CD14-positive monocyte (primary cell): Measurements from ENCODE around the gene PHLDB2. TPM values are rescaled to one million over a fixed set of nuclear protein-coding genes. Genes with fewer than 3 reads are reported as not detected.

Experiments
- DNase-seq, 3 donors: peaks; one replicate each; pipeline ENCODE4 v3.0.0-alpha.2; 2011 to 2022
- H2AFZ ChIP-seq: 2 replicates; pipeline ENCODE4 v1.6.0; 2012; ENCODE audit warnings: mild to moderate bottlenecking, low read depth, low read length, inconsistent platforms; ENCODE audit not compliant: insufficient read depth, poor library complexity, severe bottlenecking
- H3K27ac ChIP-seq, 2 donors: 1 replicate in 1 of 2; 2 replicates in 1 of 2; pipeline ENCODE4 v1.5.1; 2012 to 2013; ENCODE audit warnings: low read length in 2 of 2, control low read depth in 1 of 2, inconsistent platforms in 1 of 2, low read depth in 1 of 2, mild to moderate bottlenecking in 1 of 2
- H3K27me3 ChIP-seq, 2 donors: one replicate each; pipeline versions ENCODE4 v1.6.0 to v1.6.1; 2011 to 2013; ENCODE audit warnings: low read length in 2 of 2; ENCODE audit not compliant: control insufficient read depth in 2 of 2, insufficient read depth in 2 of 2
- H3K36me3 ChIP-seq, 2 donors: replicated peaks in 1 of 2; 1 replicate in 1 of 2; 2 replicates in 1 of 2; pipeline versions ENCODE4 v1.5.1 to v1.6.1; 2012 to 2013; ENCODE audit warnings: low read length in 2 of 2, control low read depth in 1 of 2, inconsistent platforms in 1 of 2, mild to moderate bottlenecking in 1 of 2; ENCODE audit not compliant: insufficient read depth in 2 of 2, control insufficient read depth in 1 of 2
- H3K4me1 ChIP-seq, 2 donors: 1 replicate in 1 of 2; 2 replicates in 1 of 2; pipeline versions ENCODE4 v1.5.1 to v1.6.1; 2012 to 2013; ENCODE audit warnings: low read length in 2 of 2, control low read depth in 1 of 2, inconsistent platforms in 1 of 2, mild to moderate bottlenecking in 1 of 2, moderate library complexity in 1 of 2; ENCODE audit not compliant: insufficient read depth in 2 of 2, control insufficient read depth in 1 of 2
- H3K4me2 ChIP-seq: replicated peaks from 2 replicates; pipeline ENCODE3; 2012; ENCODE audit warnings: low read length, moderate library complexity, mild to moderate bottlenecking; ENCODE audit not compliant: poor library complexity, severe bottlenecking; ENCODE audit errors: extremely low read depth
- H3K4me3 ChIP-seq, 3 experiments: fragments of 200-600 bp in 1 of 3; sonication (generic) in 1 of 3; replicated peaks in 1 of 3; 1 replicate in 2 of 3; 2 replicates in 1 of 3; pipeline ENCODE4 v1.5.1; 2011 to 2013; ENCODE audit warnings: low read length in 3 of 3, mild to moderate bottlenecking in 3 of 3, control low read depth in 2 of 3, low read depth in 2 of 3, inconsistent platforms in 1 of 3, moderate library complexity in 1 of 3
- H3K79me2 ChIP-seq: 2 replicates; pipeline ENCODE4 v1.6.0; 2012; ENCODE audit warnings: mild to moderate bottlenecking, control low read depth, inconsistent platforms, low read length, moderate library complexity; ENCODE audit not compliant: insufficient read depth
- H3K9ac ChIP-seq: 2 replicates; pipeline ENCODE4 v1.6.0; 2017; ENCODE audit warnings: low read length, mild to moderate bottlenecking; ENCODE audit not compliant: insufficient read depth, poor library complexity, severe bottlenecking
- H3K9me3 ChIP-seq, 2 donors: replicated peaks in 1 of 2; 1 replicate in 1 of 2; 2 replicates in 1 of 2; pipeline versions ENCODE4 v1.5.1 to v1.6.1; 2012 to 2013; ENCODE audit warnings: low read length in 2 of 2, control low read depth in 1 of 2; ENCODE audit not compliant: control insufficient read depth in 1 of 2, insufficient read depth in 1 of 2
- H4K20me1 ChIP-seq: 2 replicates; pipeline ENCODE4 v1.6.0; 2012; ENCODE audit warnings: mild to moderate bottlenecking, low read length, control low read depth, moderate library complexity; ENCODE audit not compliant: insufficient read depth
- H3K27ac Mint-ChIP-seq, 7 donors: one replicate each; pipeline ENCODE4 v1.8.0; 2020; ENCODE audit warnings: mild to moderate bottlenecking in 7 of 7, mixed read lengths in 7 of 7, moderate library complexity in 6 of 7, inconsistent platforms in 2 of 7
- H3K27me3 Mint-ChIP-seq, 3 donors: one replicate each; pipeline ENCODE4 v1.8.0; 2021 to 2022; ENCODE audit warnings: low read depth in 3 of 3, mild to moderate bottlenecking in 3 of 3, mixed read lengths in 3 of 3, moderate library complexity in 3 of 3, inconsistent platforms in 1 of 3
- H3K36me3 Mint-ChIP-seq, 2 donors: one replicate each; pipeline ENCODE4 v1.8.0; 2020; ENCODE audit warnings: mixed read lengths in 2 of 2, inconsistent platforms in 1 of 2, mild to moderate bottlenecking in 1 of 2
- H3K4me1 Mint-ChIP-seq: one replicate; pipeline ENCODE4 v1.8.0; 2020; ENCODE audit warnings: mild to moderate bottlenecking, mixed read lengths
- H3K4me3 Mint-ChIP-seq, 2 donors: one replicate each; pipeline ENCODE4 v1.8.0; 2020; ENCODE audit warnings: mild to moderate bottlenecking in 2 of 2, mixed read lengths in 2 of 2, moderate library complexity in 1 of 2
- H3K9me3 Mint-ChIP-seq, 7 donors: one replicate each; pipeline ENCODE4 v1.8.0; 2020 to 2022; ENCODE audit warnings: mixed read lengths in 7 of 7, mild to moderate bottlenecking in 6 of 7, moderate library complexity in 6 of 7, inconsistent platforms in 2 of 7
- WGBS: methylation state at CpG from one replicate; pipeline ENCODE4 v1.1.5; 2013; ENCODE audit warnings: missing lambda C conversion rate; ENCODE audit not compliant: insufficient coverage; 5-methylcytosine and 5-hydroxymethylcytosine counted together
- intact Hi-C, 2 donors: fragments of 100-400 bp; cut with micrococcal nuclease; formaldehyde crosslinking; loops; one replicate each; pipeline versions ENCODE4 v1.15.0 to v1.15.1; 2023
- polyA plus RNA-seq, 3 donors: library from polyadenylated mRNA; depleted of rRNA in 1 of 3; unstranded in 2 of 3; stranded (reverse) in 1 of 3; fragments of 300-500 nt in 2 of 3; fragments of >200 nt in 1 of 3; fragmentation: Illumina TruSeq in 2 of 3; gene quantifications; 1 replicate in 2 of 3; 2 replicates in 1 of 3; pipeline ENCODE4 v1.2.3, GENCODE V29; 2012 to 2021
- TF ChIP-seq, protein P1 (sequence below): fragments of 200-600 bp; IDR thresholded peaks from one replicate; pipeline ENCODE4 v1.8.0; 2022; ENCODE audit warnings: antibody characterized with exemption, mild to moderate bottlenecking

Gene PHLDB2
- polyA plus RNA-seq, 3 donors, result 0.08 TPM; not detected in 2

DNA sequence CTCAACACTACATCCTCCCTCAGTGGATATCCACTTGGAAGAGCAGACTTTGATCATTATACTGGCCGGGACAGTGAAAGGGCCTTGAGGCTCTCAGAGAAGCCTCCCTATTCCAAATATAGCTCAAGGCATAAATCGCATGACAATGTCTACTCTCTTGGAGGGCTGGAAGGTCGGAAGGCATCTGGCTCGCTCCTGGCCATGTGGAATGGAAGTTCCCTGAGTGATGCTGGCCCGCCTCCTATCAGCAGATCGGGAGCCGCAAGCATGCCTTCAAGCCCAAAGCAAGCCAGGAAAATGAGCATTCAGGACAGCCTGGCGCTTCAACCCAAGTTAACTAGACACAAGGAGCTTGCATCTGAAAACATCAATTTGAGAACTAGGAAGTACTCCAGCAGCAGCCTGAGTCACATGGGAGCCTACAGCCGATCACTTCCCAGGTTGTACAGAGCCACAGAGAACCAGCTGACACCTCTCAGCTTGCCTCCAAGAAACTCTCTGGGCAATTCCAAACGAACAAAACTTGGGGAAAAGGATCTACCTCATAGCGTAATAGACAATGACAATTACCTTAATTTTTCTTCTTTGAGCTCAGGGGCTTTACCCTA is 25.4 kb downstream of the PHLDB2 start:
- Histone ChIP-seq H3K9me3 (no peaks in the 10 kb centered on the region), H2AFZ (no peak overlapping the region), H3K4me3 (no peak overlapping the region), H3K9ac (no peak overlapping the region), H3K4me2 (no peak overlapping the region), H4K20me1 (no peaks in the 10 kb centered on the region), H3K79me2 (no peaks in the 10 kb centered on the region), H3K36me3 (no peaks in the 10 kb centered on the region), H3K27me3 (no peaks in the 10 kb centered on the region), H3K4me1 (no peaks in the 10 kb centered on the region), H3K27ac (no peak overlapping the region)
- DNase-seq, result no peak
- intact Hi-C loops, result no loop called here
- TF ChIP-seq, protein P1, sequence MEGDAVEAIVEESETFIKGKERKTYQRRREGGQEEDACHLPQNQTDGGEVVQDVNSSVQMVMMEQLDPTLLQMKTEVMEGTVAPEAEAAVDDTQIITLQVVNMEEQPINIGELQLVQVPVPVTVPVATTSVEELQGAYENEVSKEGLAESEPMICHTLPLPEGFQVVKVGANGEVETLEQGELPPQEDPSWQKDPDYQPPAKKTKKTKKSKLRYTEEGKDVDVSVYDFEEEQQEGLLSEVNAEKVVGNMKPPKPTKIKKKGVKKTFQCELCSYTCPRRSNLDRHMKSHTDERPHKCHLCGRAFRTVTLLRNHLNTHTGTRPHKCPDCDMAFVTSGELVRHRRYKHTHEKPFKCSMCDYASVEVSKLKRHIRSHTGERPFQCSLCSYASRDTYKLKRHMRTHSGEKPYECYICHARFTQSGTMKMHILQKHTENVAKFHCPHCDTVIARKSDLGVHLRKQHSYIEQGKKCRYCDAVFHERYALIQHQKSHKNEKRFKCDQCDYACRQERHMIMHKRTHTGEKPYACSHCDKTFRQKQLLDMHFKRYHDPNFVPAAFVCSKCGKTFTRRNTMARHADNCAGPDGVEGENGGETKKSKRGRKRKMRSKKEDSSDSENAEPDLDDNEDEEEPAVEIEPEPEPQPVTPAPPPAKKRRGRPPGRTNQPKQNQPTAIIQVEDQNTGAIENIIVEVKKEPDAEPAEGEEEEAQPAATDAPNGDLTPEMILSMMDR, result no peak
- Mint-ChIP-seq H3K27me3 (peaks cover 0 to 2% (median 0%) of the 10 kb centered on the region in 3 donors), H3K36me3 (no peaks in the 10 kb centered on the region), H3K9me3 (peaks cover 0 to 11% (median 3%) of the 10 kb centered on the region in 7 donors), H3K4me1 (no peaks in the 10 kb centered on the region), H3K4me3 (no peak overlapping the region), H3K27ac (no peak overlapping the region)
- WGBS, result 96% methylated on average over 8 of the region's 11 CpGs

DNA sequence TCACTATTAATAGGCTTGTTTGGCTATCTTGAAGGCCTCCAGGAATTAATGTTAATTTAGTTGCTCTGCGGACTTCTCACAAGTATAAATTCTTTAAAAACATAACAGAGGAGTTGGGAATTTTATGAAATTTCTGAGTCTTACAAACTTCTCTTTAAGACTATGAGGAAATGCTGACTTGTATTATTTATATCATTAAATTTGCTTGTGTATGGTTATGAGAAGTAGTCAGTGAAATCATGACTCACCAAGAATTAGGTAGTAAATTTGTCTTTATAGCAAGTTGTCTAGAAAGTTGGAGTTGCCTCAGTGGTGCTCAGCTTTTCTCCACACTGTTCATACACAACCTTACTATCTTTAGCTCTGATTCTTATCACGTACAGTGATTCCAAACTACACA is 26.5 kb downstream of the PHLDB2 start:
- TF ChIP-seq, protein P1, result no peak

More for the DNA sequence above, 26.5 kb downstream of the PHLDB2 start:
- H3K27me3 Mint-ChIP-seq, result peaks cover 0 to 2% (median 0%) of the 10 kb centered on the region in 3 donors
- H3K4me3 Mint-ChIP-seq, result no peak overlapping the region
- no peaks in the 10 kb centered on the region for H3K36me3 Mint-ChIP-seq
- intact Hi-C loops, result no loop called here
- no peak overlapping the region for H3K4me3 ChIP-seq
- no CpG with 5 or more reads among the region's 2 CpGs for WGBS
- H3K9me3 Mint-ChIP-seq, result peaks cover 0 to 8% (median 2%) of the 10 kb centered on the region in 7 donors
- DNase-seq, result no peak
- H3K27ac ChIP-seq, result no peak overlapping the region
- no peaks in the 10 kb centered on the region for H3K9me3 ChIP-seq
- H3K27me3 ChIP-seq, result no peaks in the 10 kb centered on the region
- no peak overlapping the region for H3K9ac ChIP-seq
- H3K79me2 ChIP-seq, result no peaks in the 10 kb centered on the region
- no peaks in the 10 kb centered on the region for H3K4me1 Mint-ChIP-seq
- H4K20me1 ChIP-seq, result no peaks in the 10 kb centered on the region
- H3K4me1 ChIP-seq, result no peaks in the 10 kb centered on the region
- no peak overlapping the region for H2AFZ ChIP-seq
- H3K27ac Mint-ChIP-seq, result no peak overlapping the region
- no peaks in the 10 kb centered on the region for H3K36me3 ChIP-seq
- no peak overlapping the region for H3K4me2 ChIP-seq
